CD4-positive, alpha-beta T cell (primary cell): Measurements from ENCODE around the gene HSH2D. TPM values are rescaled to one million over a fixed set of nuclear protein-coding genes. Genes with fewer than 3 reads are reported as not detected.

Experiments
- ATAC-seq: fragments of 200-7000 bp; cut with Tn5 transposase; one replicate; pipeline ENCODE4 v1.10.0; 2022; ENCODE audit warnings: mild to moderate bottlenecking; ENCODE audit not compliant: poor library complexity
- CTCF ChIA-PET: fragments of 350-600 bp; sonication (Branson Sonifier 250); formaldehyde crosslinking; loops from one replicate; lab custom pipeline; 2021; ENCODE audit warnings: antibody characterized with exemption, inconsistent platforms; lab: Charles Lee
- POLR2A ChIA-PET: fragments of 350-600 bp; sonication (Branson Sonifier 250); formaldehyde crosslinking; loops from one replicate; lab custom pipeline; 2021; ENCODE audit warnings: antibody characterized with exemption, inconsistent platforms; lab: Charles Lee
- DNase-seq, 14 experiments: peaks; one replicate each; pipeline ENCODE4 v3.0.0-alpha.2; 2013 to 2020; ENCODE audit warnings: mixed read lengths in 2 of 14
- H3K27ac ChIP-seq, 2 donors: one replicate each; pipeline versions ENCODE4 v1.5.1 to v1.7.0; 2013; ENCODE audit warnings: low read length in 2 of 2, low read depth in 1 of 2, mild to moderate bottlenecking in 1 of 2
- H3K27me3 ChIP-seq, 2 experiments: 1 replicate in 1 of 2; 2 replicates in 1 of 2; pipeline versions ENCODE4 v1.6.1 to v1.7.0; 2013; ENCODE audit warnings: low read length in 2 of 2, control low read depth in 1 of 2, mild to moderate bottlenecking in 1 of 2, moderate library complexity in 1 of 2; ENCODE audit not compliant: insufficient read depth in 2 of 2, control insufficient read depth in 1 of 2
- H3K36me3 ChIP-seq: one replicate; pipeline ENCODE4 v1.6.1; 2013; ENCODE audit warnings: low read length, control low read depth; ENCODE audit not compliant: insufficient read depth
- H3K4me1 ChIP-seq: one replicate; pipeline ENCODE4 v1.6.1; 2013; ENCODE audit warnings: low read length, control low read depth; ENCODE audit not compliant: insufficient read depth
- H3K4me3 ChIP-seq: one replicate; pipeline ENCODE4 v1.5.1; 2013; ENCODE audit warnings: mild to moderate bottlenecking, low read length, moderate library complexity
- H3K9me3 ChIP-seq, 2 experiments: 1 replicate in 1 of 2; 2 replicates in 1 of 2; pipeline versions ENCODE4 v1.6.1 to v1.7.0; 2013; ENCODE audit warnings: low read length in 2 of 2, mild to moderate bottlenecking in 2 of 2, control low read depth in 1 of 2, moderate library complexity in 1 of 2; ENCODE audit not compliant: control insufficient read depth in 1 of 2, insufficient read depth in 1 of 2
- H3K27ac Mint-ChIP-seq: one replicate; pipeline ENCODE4 v1.8.0; 2020; ENCODE audit warnings: mixed read lengths
- H3K27me3 Mint-ChIP-seq: one replicate; pipeline ENCODE4 v1.8.0; 2021; ENCODE audit warnings: mixed read lengths
- H3K36me3 Mint-ChIP-seq: one replicate; pipeline ENCODE4 v1.8.0; 2021; ENCODE audit warnings: low read depth, mixed read lengths
- H3K4me1 Mint-ChIP-seq: one replicate; pipeline ENCODE4 v1.8.0; 2021; ENCODE audit warnings: low read depth, mixed read lengths
- H3K4me3 Mint-ChIP-seq: one replicate; pipeline ENCODE4 v1.8.0; 2020; ENCODE audit warnings: mild to moderate bottlenecking, mixed read lengths
- H3K9me3 Mint-ChIP-seq: one replicate; pipeline ENCODE4 v1.8.0; 2020; ENCODE audit warnings: mixed read lengths
- intact Hi-C, 2 experiments: fragments of 100-400 bp; cut with DNase I in 1 of 2; cut with micrococcal nuclease in 1 of 2; formaldehyde crosslinking; loops; one replicate each; pipeline versions ENCODE4 v1.15.1 to v1.9.0; 2023 to 2025; cut with DNase I, micrococcal nuclease
- total RNA-seq, 174 experiments: library from RNA in 2 of 174; stranded (reverse) in 2 of 174; gene quantifications; one replicate each; pipeline ENCODE4 v1.2.3 and lab custom pipeline; 2021 to 2026
- TF ChIP-seq, protein P1 (sequence below): fragments of 200-600 bp; IDR thresholded peaks from one replicate; pipeline ENCODE4 v1.8.0; 2022; ENCODE audit warnings: antibody characterized with exemption, mild to moderate bottlenecking

HSH2D gene
- total RNA-seq, 2 experiments from 2014 or later: 46.0 to 46.9 TPM

DNA sequence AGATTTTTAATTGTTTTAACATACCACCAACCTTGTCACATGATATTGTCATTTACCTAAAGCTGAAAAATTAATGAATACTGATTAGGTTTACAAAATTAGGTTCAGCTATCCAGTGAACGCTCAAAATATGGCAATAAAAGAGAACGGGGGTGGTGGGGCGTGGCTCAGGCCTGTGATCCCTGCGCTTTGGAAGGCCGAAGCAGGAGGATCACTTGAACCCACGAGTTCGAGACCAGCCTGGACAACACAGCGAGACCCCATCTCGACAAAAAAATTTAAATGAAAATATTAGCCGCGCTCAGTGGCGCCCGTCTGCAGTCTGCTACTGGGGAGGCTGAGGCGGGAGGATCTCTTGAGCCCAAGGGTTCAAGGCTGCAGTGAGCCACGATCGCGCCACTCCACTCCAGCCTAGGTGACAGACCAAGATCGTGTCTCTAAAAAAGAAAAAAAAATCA is 41.2 kb downstream of the HSH2D start:
- Mint-ChIP-seq H3K27ac (peak overlapping the region; percentile 87), H3K36me3 (peaks cover 38% of the 10 kb centered on the region), H3K4me3 (peak overlapping the region; percentile 93), H3K9me3 (no peaks in the 10 kb centered on the region), H3K27me3 (no peaks in the 10 kb centered on the region), H3K4me1 (peaks cover 29% of the 10 kb centered on the region)
- H3K4me1 ChIP-seq: peaks cover 40% of the 10 kb centered on the region
- ChIA-PET CTCF (interaction anchor here (0.6 to 1.5 kb wide), 3 partner anchors 13 to 121 kb away, joined by 3 to 5 read pairs (median 3); partner anchors contain the start of gene AP1M1), POLR2A (interaction anchor here (0.7 to 2.6 kb wide), 24 partner anchors 10 to 1764 kb away, joined by 3 to 23 read pairs (median 5); partner anchors contain the start of genes AP1M1, HSH2D, KLF2 and RAB8A)
- DNase-seq (no peak), ATAC-seq (no peak)
- H3K27me3 ChIP-seq: no peaks in the 10 kb centered on the region
- intact Hi-C loops: loop anchor here (1.0 to 10.0 kb wide), 5 partner anchors 13 to 740 kb away; partner anchors contain the start of genes AP1M1 (in 2 of the 2), RAB8A (in 2 of the 2), TPM4 (in 1 of the 2) and WIZ (in 1 of the 2)
- peak overlapping the region; percentile 92 for H3K4me3 ChIP-seq
- TF ChIP-seq, protein P1, sequence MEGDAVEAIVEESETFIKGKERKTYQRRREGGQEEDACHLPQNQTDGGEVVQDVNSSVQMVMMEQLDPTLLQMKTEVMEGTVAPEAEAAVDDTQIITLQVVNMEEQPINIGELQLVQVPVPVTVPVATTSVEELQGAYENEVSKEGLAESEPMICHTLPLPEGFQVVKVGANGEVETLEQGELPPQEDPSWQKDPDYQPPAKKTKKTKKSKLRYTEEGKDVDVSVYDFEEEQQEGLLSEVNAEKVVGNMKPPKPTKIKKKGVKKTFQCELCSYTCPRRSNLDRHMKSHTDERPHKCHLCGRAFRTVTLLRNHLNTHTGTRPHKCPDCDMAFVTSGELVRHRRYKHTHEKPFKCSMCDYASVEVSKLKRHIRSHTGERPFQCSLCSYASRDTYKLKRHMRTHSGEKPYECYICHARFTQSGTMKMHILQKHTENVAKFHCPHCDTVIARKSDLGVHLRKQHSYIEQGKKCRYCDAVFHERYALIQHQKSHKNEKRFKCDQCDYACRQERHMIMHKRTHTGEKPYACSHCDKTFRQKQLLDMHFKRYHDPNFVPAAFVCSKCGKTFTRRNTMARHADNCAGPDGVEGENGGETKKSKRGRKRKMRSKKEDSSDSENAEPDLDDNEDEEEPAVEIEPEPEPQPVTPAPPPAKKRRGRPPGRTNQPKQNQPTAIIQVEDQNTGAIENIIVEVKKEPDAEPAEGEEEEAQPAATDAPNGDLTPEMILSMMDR: no peak
- H3K36me3 ChIP-seq: peaks cover 24% of the 10 kb centered on the region
- H3K27ac ChIP-seq: no peak overlapping the region
- no peaks in the 10 kb centered on the region for H3K9me3 ChIP-seq

DNA sequence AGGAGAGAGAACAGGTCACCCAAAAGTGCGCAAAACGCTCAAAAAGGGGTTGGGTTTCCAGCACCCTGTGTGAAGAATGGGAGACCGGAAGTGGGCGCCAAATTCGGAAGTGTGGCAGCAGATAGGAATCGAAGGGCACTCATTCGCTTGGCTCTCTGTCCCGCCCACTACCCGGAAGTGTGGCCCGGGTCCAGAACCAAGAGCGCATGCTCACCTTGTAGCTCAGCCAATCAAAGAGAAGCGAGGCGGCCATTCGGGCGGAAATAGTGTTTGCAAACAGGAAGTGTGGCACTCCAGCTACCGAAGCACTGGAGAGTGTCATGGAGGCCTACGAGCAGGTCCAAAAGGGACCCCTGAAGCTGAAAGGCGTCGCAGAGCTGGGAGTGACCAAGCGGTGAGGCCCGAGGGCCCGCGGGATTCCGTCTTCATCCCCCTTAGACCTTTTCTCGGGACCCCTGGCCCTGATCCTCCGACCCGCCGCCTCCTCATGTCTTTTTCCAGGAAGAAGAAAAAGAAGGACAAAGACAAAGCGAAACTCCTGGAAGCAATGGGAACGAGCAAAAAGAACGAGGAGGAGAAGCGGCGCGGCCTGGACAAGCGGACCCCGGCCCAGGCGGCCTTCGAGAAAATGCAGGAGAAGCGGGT is 41.8 kb downstream of the HSH2D start, which contains the start of gene FAM32A:
Gene FAM32A (plus strand): TSS at position 288 of the 645 bp plus-strand sequence. CDS start 33 bp downstream, at position 321.
- DNase-seq: peak; percentile 97 to 100 (median 98)
- TF ChIP-seq, protein P1: no peak

DNA sequence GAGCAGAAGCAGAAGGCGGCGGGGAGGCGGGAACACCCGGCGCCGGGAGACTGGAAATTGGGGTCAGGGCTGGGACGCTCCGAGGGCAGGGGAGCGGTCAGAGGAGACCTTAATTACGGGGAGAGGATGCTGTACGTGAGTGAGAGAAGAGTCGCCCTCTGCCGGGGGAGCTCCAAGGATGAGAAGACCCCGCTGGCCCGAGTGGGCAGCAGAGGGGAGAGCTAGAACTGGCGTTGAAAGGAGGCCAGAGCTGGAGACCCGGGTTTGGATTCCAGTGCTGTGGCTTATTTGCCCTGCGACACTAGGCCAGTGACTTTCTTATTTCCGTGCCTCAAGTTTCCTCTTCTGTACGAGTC is 42.3 kb downstream of the HSH2D start:
- peaks cover 48% of the 10 kb centered on the region for H3K36me3 Mint-ChIP-seq
- H3K27me3 Mint-ChIP-seq: no peaks in the 10 kb centered on the region
- no peaks in the 10 kb centered on the region for H3K9me3 Mint-ChIP-seq
- DNase-seq (peak; percentile 16 to 66 (median 28)), ATAC-seq (peak; percentile 4)
- ChIA-PET CTCF (interaction anchor here (0.9 to 1.5 kb wide), 4 partner anchors 12 to 201 kb away, joined by 3 to 5 read pairs (median 3); partner anchors contain the start of gene AP1M1), POLR2A (interaction anchor here (0.9 to 2.6 kb wide), 21 partner anchors 9 to 556 kb away, joined by 3 to 23 read pairs (median 4); partner anchors contain the start of genes AP1M1, HSH2D, KLF2 and RAB8A)
- Histone ChIP-seq H3K9me3 (no peaks in the 10 kb centered on the region), H3K4me3 (peak overlapping the region; percentile 92), H3K4me1 (peaks cover 44% of the 10 kb centered on the region), H3K27me3 (no peaks in the 10 kb centered on the region), H3K27ac (peak overlapping the region; percentile 83 to 85), H3K36me3 (peaks cover 34% of the 10 kb centered on the region)
- peaks cover 29% of the 10 kb centered on the region for H3K4me1 Mint-ChIP-seq
- TF ChIP-seq, protein P1: peak; percentile 43
- peak overlapping the region; percentile 87 for H3K27ac Mint-ChIP-seq
- intact Hi-C loops: loop anchor here (1.0 to 10.0 kb wide), 6 partner anchors 12 to 741 kb away; partner anchors contain the start of genes AP1M1 (in 2 of the 2), RAB8A (in 2 of the 2), TPM4 (in 1 of the 2) and WIZ (in 1 of the 2)
- H3K4me3 Mint-ChIP-seq: peak overlapping the region; percentile 93

More for the DNA sequence above, 41.8 kb downstream of the HSH2D start, which contains the start of gene FAM32A:
- no peaks in the 10 kb centered on the region for H3K9me3 Mint-ChIP-seq
- Histone ChIP-seq H3K36me3 (peaks cover 29% of the 10 kb centered on the region), H3K4me3 (peak within 1 kb of the TSS; percentile 92), H3K27me3 (no peaks in the 10 kb centered on the region), H3K9me3 (no peaks in the 10 kb centered on the region), H3K27ac (peak within 1 kb of the TSS; percentile 83 to 85), H3K4me1 (peaks cover 44% of the 10 kb centered on the region)
- intact Hi-C loops: loop anchor here (1.0 to 10.0 kb wide), 5 partner anchors 12 to 740 kb away; partner anchors contain the start of genes AP1M1 (in 2 of the 2), RAB8A (in 2 of the 2), TPM4 (in 1 of the 2) and WIZ (in 1 of the 2)
- peaks cover 43% of the 10 kb centered on the region for H3K36me3 Mint-ChIP-seq
- POLR2A ChIA-PET: interaction anchor here (0.7 to 2.6 kb wide), 29 partner anchors 9 to 1764 kb away, joined by 3 to 23 read pairs (median 4); partner anchors contain the start of genes AP1M1, HSH2D, KLF2 and RAB8A
- peak within 1 kb of the TSS; percentile 87 for H3K27ac Mint-ChIP-seq
- peaks cover 29% of the 10 kb centered on the region for H3K4me1 Mint-ChIP-seq
- CTCF ChIA-PET: interaction anchor here (0.6 to 1.5 kb wide), 5 partner anchors 12 to 202 kb away, joined by 3 to 5 read pairs (median 3); partner anchors contain the start of gene AP1M1
- H3K4me3 Mint-ChIP-seq: peak within 1 kb of the TSS; percentile 93
- ATAC-seq: peak; percentile 93
- no peaks in the 10 kb centered on the region for H3K27me3 Mint-ChIP-seq
